ENCODE results near the gene TENM3. TPM values are rescaled to one million over a fixed set of nuclear protein-coding genes. Genes with fewer than 3 reads are reported as not detected.

The TENM3 gene
- total RNA-seq, 2 experiments from 2014 or later: not detected

- H3K36me3 Mint-ChIP-seq: no peaks in the 10 kb centered on the region
- no peak for ATAC-seq
Measured at GRCh38 chr4:182770996-182771514, 527.9 kb downstream of the TENM3 start.

GRCh38 chr4:182775075-182775474 is 531.9 kb downstream of the TENM3 start:
- Mint-ChIP-seq H3K4me1 (no peaks in the 10 kb centered on the region), H3K36me3 (no peaks in the 10 kb centered on the region), H3K27ac (no peak overlapping the region), H3K4me3 (no peak overlapping the region), H3K9me3 (ENCODE audit: low read depth) (no peaks in the 10 kb centered on the region), H3K27me3 (peaks cover 3% of the 10 kb centered on the region)
- DNase-seq (no peak), ATAC-seq (no peak)
- CTCF ChIA-PET: interaction anchor here (1.1 kb wide), 1 partner anchor 10 kb away, joined by 3 read pairs; no protein-coding TSS in a partner anchor

More at GRCh38 chr4:182770996-182771514, 527.9 kb downstream of the TENM3 start:
- H3K4me1 Mint-ChIP-seq: no peaks in the 10 kb centered on the region
- H3K27me3 Mint-ChIP-seq: peaks cover 3% of the 10 kb centered on the region
- no peaks in the 10 kb centered on the region for H3K9me3 Mint-ChIP-seq (ENCODE audit: low read depth)
- H3K27ac Mint-ChIP-seq: no peak overlapping the region
- no peak overlapping the region for H3K4me3 Mint-ChIP-seq
- no peak for DNase-seq
- CTCF ChIA-PET: no interaction called here

GRCh38 chr4:182776376-182777105 is 533.3 kb downstream of the TENM3 start:
- Mint-ChIP-seq H3K27me3 (peaks cover 3% of the 10 kb centered on the region), H3K36me3 (no peaks in the 10 kb centered on the region), H3K27ac (no peak overlapping the region), H3K4me3 (no peak overlapping the region), H3K9me3 (ENCODE audit: low read depth) (no peaks in the 10 kb centered on the region), H3K4me1 (no peaks in the 10 kb centered on the region)
- no peak for DNase-seq
- CTCF ChIA-PET: no interaction called here
- ATAC-seq: no peak

- no peak for DNase-seq
- H3K27ac Mint-ChIP-seq: no peak overlapping the region
- H3K9me3 Mint-ChIP-seq (ENCODE audit: low read depth): no peaks in the 10 kb centered on the region
- CTCF ChIA-PET: interaction anchor here (0.6 kb wide), 1 partner anchor 402 kb away, joined by 4 read pairs; no protein-coding TSS in a partner anchor
- H3K4me1 Mint-ChIP-seq: no peaks in the 10 kb centered on the region
- no peaks in the 10 kb centered on the region for H3K36me3 Mint-ChIP-seq
- ATAC-seq: no peak
- no peak overlapping the region for H3K4me3 Mint-ChIP-seq
- H3K27me3 Mint-ChIP-seq: no peaks in the 10 kb centered on the region
Measured at GRCh38 chr4:182778222-182778982, 535.2 kb downstream of the TENM3 start.

- Mint-ChIP-seq H3K4me1 (no peaks in the 10 kb centered on the region), H3K27me3 (no peaks in the 10 kb centered on the region), H3K9me3 (ENCODE audit: low read depth) (no peaks in the 10 kb centered on the region), H3K27ac (no peak overlapping the region), H3K36me3 (no peaks in the 10 kb centered on the region), H3K4me3 (no peak overlapping the region)
- CTCF ChIA-PET: no interaction called here
- ATAC-seq (no peak), DNase-seq (no peak)
Measured at GRCh38 chr4:182786991-182787390, 543.8 kb downstream of the TENM3 start.

- DNase-seq: no peak
- Mint-ChIP-seq H3K4me3 (no peak overlapping the region), H3K27me3 (no peaks in the 10 kb centered on the region), H3K9me3 (ENCODE audit: low read depth) (no peaks in the 10 kb centered on the region), H3K27ac (no peak overlapping the region), H3K4me1 (no peaks in the 10 kb centered on the region), H3K36me3 (no peaks in the 10 kb centered on the region)
- no peak for ATAC-seq
- CTCF ChIA-PET: no interaction called here
Measured at GRCh38 chr4:182788201-182788600, 545.0 kb downstream of the TENM3 start.

- CTCF ChIA-PET: interaction anchor here (1.0 kb wide), 1 partner anchor 37 kb away, joined by 3 read pairs; no protein-coding TSS in a partner anchor
- no peak for ATAC-seq
- no peak overlapping the region for H3K27ac Mint-ChIP-seq
Measured at GRCh38 chr4:182789529-182789928, 546.3 kb downstream of the TENM3 start.

GRCh38 chr4:182795446-182796238 is 552.4 kb downstream of the TENM3 start:
- Mint-ChIP-seq H3K36me3 (no peaks in the 10 kb centered on the region), H3K27ac (no peak overlapping the region), H3K4me3 (no peak overlapping the region), H3K9me3 (ENCODE audit: low read depth) (no peaks in the 10 kb centered on the region), H3K4me1 (no peaks in the 10 kb centered on the region), H3K27me3 (peaks cover 2% of the 10 kb centered on the region)
- ATAC-seq (no peak), DNase-seq (no peak)
- CTCF ChIA-PET: interaction anchor here (1.2 to 1.4 kb wide), 2 partner anchors 10 to 129 kb away, joined by 3 read pairs; no protein-coding TSS in a partner anchor

More at GRCh38 chr4:182789529-182789928, 546.3 kb downstream of the TENM3 start:
- DNase-seq: no peak
- Mint-ChIP-seq H3K4me3 (no peak overlapping the region), H3K27me3 (no peaks in the 10 kb centered on the region), H3K36me3 (no peaks in the 10 kb centered on the region), H3K9me3 (ENCODE audit: low read depth) (no peaks in the 10 kb centered on the region), H3K4me1 (no peaks in the 10 kb centered on the region)

- no peak for DNase-seq
- Mint-ChIP-seq H3K36me3 (no peaks in the 10 kb centered on the region), H3K4me3 (no peak overlapping the region), H3K4me1 (no peaks in the 10 kb centered on the region), H3K9me3 (ENCODE audit: low read depth) (no peaks in the 10 kb centered on the region), H3K27me3 (peaks cover 4% of the 10 kb centered on the region), H3K27ac (no peak overlapping the region)
- no peak for ATAC-seq
- CTCF ChIA-PET: no interaction called here
Measured at GRCh38 chr4:182799515-182800215, 556.5 kb downstream of the TENM3 start.

GRCh38 chr4:182800216-182800515 is 557.0 kb downstream of the TENM3 start:
- CTCF ChIA-PET: interaction anchor here (0.6 kb wide), 1 partner anchor 298 kb away, joined by 4 read pairs; no protein-coding TSS in a partner anchor
- ATAC-seq (no peak), DNase-seq (no peak)
- H3K27me3 Mint-ChIP-seq: peaks cover 5% of the 10 kb centered on the region
- no peaks in the 10 kb centered on the region for H3K4me1 Mint-ChIP-seq
- H3K9me3 Mint-ChIP-seq (ENCODE audit: low read depth): no peaks in the 10 kb centered on the region
- H3K4me3 Mint-ChIP-seq: no peak overlapping the region
- H3K36me3 Mint-ChIP-seq: no peaks in the 10 kb centered on the region
- H3K27ac Mint-ChIP-seq: no peak overlapping the region

GRCh38 chr4:182801636-182802035 is 558.4 kb downstream of the TENM3 start:
- DNase-seq (no peak), ATAC-seq (no peak)
- no peak overlapping the region for H3K27ac Mint-ChIP-seq
- H3K27me3 Mint-ChIP-seq: peaks cover 7% of the 10 kb centered on the region
- H3K4me3 Mint-ChIP-seq: no peak overlapping the region
- H3K4me1 Mint-ChIP-seq: peaks cover 2% of the 10 kb centered on the region
- CTCF ChIA-PET: no interaction called here
- no peaks in the 10 kb centered on the region for H3K9me3 Mint-ChIP-seq (ENCODE audit: low read depth)
- no peaks in the 10 kb centered on the region for H3K36me3 Mint-ChIP-seq

- DNase-seq: no peak
- Mint-ChIP-seq H3K9me3 (ENCODE audit: low read depth) (no peaks in the 10 kb centered on the region), H3K27me3 (peaks cover 7% of the 10 kb centered on the region), H3K4me3 (no peak overlapping the region), H3K27ac (no peak overlapping the region), H3K4me1 (peaks cover 5% of the 10 kb centered on the region), H3K36me3 (no peaks in the 10 kb centered on the region)
- no peak for ATAC-seq
- CTCF ChIA-PET: no interaction called here
Measured at GRCh38 chr4:182802621-182803020, 559.4 kb downstream of the TENM3 start.

- peaks cover 7% of the 10 kb centered on the region for H3K27me3 Mint-ChIP-seq
- no peak overlapping the region for H3K4me3 Mint-ChIP-seq
- no peaks in the 10 kb centered on the region for H3K36me3 Mint-ChIP-seq
- DNase-seq (no peak), ATAC-seq (no peak)
- H3K9me3 Mint-ChIP-seq (ENCODE audit: low read depth): no peaks in the 10 kb centered on the region
- peaks cover 5% of the 10 kb centered on the region for H3K4me1 Mint-ChIP-seq
- no peak overlapping the region for H3K27ac Mint-ChIP-seq
- CTCF ChIA-PET: no interaction called here
Measured at GRCh38 chr4:182803235-182803634, 560.0 kb downstream of the TENM3 start.

Measured in activated CD8-positive, alpha-beta memory T cell treated with anti-CD3 and anti-CD28 coated beads, Interleukin-2, amount 10 ng/mL, durations not matched to agents 7 days and 5 days (primary cell).